ENCODE measurements around the gene MRS2. TPM values are rescaled to one million over a fixed set of nuclear protein-coding genes. Genes with fewer than 3 reads are reported as not detected.

The MRS2 gene
- total RNA-seq, 1 donor from 2014 or later, result 32.3 TPM

DNA sequence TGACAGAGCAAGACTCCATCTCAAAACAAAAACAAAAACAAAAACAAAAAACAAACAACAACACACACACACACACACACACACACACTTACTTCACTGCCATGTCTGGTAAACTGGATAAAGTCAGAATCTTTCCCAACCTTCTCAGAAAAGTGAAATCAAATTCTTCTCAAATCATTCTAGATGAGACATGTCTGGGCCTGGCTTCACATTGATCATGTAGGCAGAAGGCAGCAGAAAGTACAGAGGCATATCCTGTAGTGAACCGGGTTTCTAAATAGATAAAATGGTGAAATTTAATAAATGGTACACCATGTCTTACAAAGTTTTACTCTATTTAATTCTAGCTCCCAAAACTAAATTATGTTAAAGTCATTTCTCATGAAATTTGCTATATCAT is 14.9 kb upstream of the MRS2 start:
- Histone ChIP-seq H3K4me1 (no peaks in the 10 kb centered on the region), H3K79me2 (ENCODE audit: low read depth) (no peaks in the 10 kb centered on the region), H4K20me1 (ENCODE audit: low read depth) (no peaks in the 10 kb centered on the region), H3K9me3 (ENCODE audit: low read depth) (no peaks in the 10 kb centered on the region), H2AFZ (replicated peaks) (no peak overlapping the region), H3K4me3 (no peak overlapping the region), H3K4me2 (no peak overlapping the region), H3K36me3 (no peaks in the 10 kb centered on the region), H3K27ac (no peak overlapping the region), H3K27me3 (no peaks in the 10 kb centered on the region), H3F3A (ENCODE audit: low read depth) (no peaks in the 10 kb centered on the region), H3K9ac (no peak overlapping the region)
- H3K27me3 Mint-ChIP-seq (ENCODE audit: insufficient read depth, low read depth), result no peaks in the 10 kb centered on the region
- no peak for DNase-seq (ENCODE audit: low spot score)
- peaks cover 2% of the 10 kb centered on the region for H3K9me3 Mint-ChIP-seq
- H3K4me3 Mint-ChIP-seq, result no peak overlapping the region
- no peaks in the 10 kb centered on the region for H3K4me1 Mint-ChIP-seq
- no peak overlapping the region for H3K27ac Mint-ChIP-seq
- no peak for TF ChIP-seq EZH2 (IDR thresholded peaks at IDR 0.05)
- no peaks in the 10 kb centered on the region for H3K36me3 Mint-ChIP-seq

DNA sequence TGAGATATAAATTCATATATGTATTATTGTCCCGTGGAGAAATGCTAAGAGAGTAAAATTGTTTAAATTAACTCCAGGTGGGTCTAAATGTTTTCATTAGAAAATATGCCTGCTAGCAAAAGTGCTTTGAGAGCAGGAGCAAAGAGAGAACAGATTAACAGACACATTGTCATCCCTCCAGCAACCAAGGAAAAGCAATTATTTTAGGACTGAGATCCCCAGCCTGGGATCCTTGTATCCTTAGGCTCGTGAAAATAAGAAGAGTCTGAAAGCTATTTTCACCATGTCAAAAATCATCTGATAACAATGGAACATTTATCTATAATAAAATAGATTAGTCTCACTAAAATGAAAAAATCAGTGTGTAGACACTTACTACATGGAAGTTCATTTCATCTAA is 11.5 kb upstream of the MRS2 start:
- H3K9me3 Mint-ChIP-seq, result peaks cover 2% of the 10 kb centered on the region
- no peak overlapping the region for H3K4me3 ChIP-seq

DNA sequence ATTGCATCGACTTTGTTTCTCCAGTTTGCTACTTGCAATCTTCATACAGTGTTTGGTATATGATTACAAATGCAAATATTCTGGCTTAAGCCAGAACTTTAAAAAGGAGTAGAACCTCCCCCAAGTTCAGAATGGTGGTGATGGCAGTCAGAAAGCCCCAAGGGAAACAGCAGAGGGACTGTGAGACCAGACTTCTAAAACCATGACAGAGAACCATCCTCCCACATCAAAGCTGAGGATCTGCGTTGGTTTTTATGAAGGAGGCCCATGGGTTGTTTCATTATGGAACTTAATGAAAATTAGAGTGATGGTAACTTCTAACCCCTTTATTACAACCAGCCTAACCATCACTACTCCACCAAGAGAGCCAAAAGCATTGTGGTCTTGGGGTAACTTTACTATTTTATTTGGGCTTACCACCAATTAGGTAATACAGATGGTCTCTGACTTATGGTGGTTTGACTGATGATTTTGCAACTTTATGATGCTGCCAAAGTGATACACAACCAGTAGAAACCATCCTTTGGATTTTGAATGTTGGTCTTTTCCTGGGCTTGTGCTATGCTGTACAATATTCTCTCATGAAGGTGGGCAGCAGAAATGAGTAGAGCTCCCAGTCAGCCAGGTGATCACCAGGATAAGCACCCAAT is 10.9 kb upstream of the MRS2 start:
- Histone ChIP-seq H3K27me3 (no peaks in the 10 kb centered on the region), H3K4me1 (no peaks in the 10 kb centered on the region), H3K27ac (no peak overlapping the region), H2AFZ (replicated peaks) (no peak overlapping the region), H3K9me3 (ENCODE audit: low read depth) (no peaks in the 10 kb centered on the region), H3K36me3 (no peaks in the 10 kb centered on the region), H3K4me3 (no peak overlapping the region), H4K20me1 (ENCODE audit: low read depth) (no peaks in the 10 kb centered on the region), H3K4me2 (no peak overlapping the region), H3F3A (ENCODE audit: low read depth) (no peaks in the 10 kb centered on the region), H3K9ac (no peak overlapping the region), H3K79me2 (ENCODE audit: low read depth) (no peaks in the 10 kb centered on the region)
- H3K27me3 Mint-ChIP-seq (ENCODE audit: insufficient read depth, low read depth), result no peaks in the 10 kb centered on the region
- H3K4me3 Mint-ChIP-seq, result no peak overlapping the region
- no peaks in the 10 kb centered on the region for H3K36me3 Mint-ChIP-seq
- peaks cover 8% of the 10 kb centered on the region for H3K9me3 Mint-ChIP-seq
- no peaks in the 10 kb centered on the region for H3K4me1 Mint-ChIP-seq
- TF ChIP-seq EZH2 (IDR thresholded peaks at IDR 0.05) (no peak), EZH2phosphoT487 (IDR thresholded peaks at IDR 0.05) (no peak)
- TF ChIP-seq, protein P1, sequence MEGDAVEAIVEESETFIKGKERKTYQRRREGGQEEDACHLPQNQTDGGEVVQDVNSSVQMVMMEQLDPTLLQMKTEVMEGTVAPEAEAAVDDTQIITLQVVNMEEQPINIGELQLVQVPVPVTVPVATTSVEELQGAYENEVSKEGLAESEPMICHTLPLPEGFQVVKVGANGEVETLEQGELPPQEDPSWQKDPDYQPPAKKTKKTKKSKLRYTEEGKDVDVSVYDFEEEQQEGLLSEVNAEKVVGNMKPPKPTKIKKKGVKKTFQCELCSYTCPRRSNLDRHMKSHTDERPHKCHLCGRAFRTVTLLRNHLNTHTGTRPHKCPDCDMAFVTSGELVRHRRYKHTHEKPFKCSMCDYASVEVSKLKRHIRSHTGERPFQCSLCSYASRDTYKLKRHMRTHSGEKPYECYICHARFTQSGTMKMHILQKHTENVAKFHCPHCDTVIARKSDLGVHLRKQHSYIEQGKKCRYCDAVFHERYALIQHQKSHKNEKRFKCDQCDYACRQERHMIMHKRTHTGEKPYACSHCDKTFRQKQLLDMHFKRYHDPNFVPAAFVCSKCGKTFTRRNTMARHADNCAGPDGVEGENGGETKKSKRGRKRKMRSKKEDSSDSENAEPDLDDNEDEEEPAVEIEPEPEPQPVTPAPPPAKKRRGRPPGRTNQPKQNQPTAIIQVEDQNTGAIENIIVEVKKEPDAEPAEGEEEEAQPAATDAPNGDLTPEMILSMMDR (IDR thresholded peaks at IDR 0.05), result no peak
- DNase-seq (ENCODE audit: low spot score), result no peak
- H3K27ac Mint-ChIP-seq, result no peak overlapping the region

More for the DNA sequence above, 11.5 kb upstream of the MRS2 start:
- no peak overlapping the region for H3K4me3 Mint-ChIP-seq
- no peaks in the 10 kb centered on the region for H3F3A ChIP-seq (ENCODE audit: low read depth)
- no peak overlapping the region for H3K9ac ChIP-seq
- no peaks in the 10 kb centered on the region for H3K27me3 Mint-ChIP-seq (ENCODE audit: insufficient read depth, low read depth)
- H3K4me2 ChIP-seq, result no peak overlapping the region
- H3K27ac ChIP-seq, result no peak overlapping the region
- H3K9me3 ChIP-seq (ENCODE audit: low read depth), result no peaks in the 10 kb centered on the region
- H3K79me2 ChIP-seq (ENCODE audit: low read depth), result no peaks in the 10 kb centered on the region
- no peaks in the 10 kb centered on the region for H3K4me1 Mint-ChIP-seq
- H3K36me3 Mint-ChIP-seq, result no peaks in the 10 kb centered on the region
- no peaks in the 10 kb centered on the region for H4K20me1 ChIP-seq (ENCODE audit: low read depth)
- H3K36me3 ChIP-seq, result no peaks in the 10 kb centered on the region
- H3K27ac Mint-ChIP-seq, result no peak overlapping the region
- TF ChIP-seq, protein P1 (IDR thresholded peaks at IDR 0.05), result no peak
- TF ChIP-seq EZH2phosphoT487 (IDR thresholded peaks at IDR 0.05) (no peak), EZH2 (IDR thresholded peaks at IDR 0.05) (no peak)
- no peaks in the 10 kb centered on the region for H3K4me1 ChIP-seq
- H2AFZ ChIP-seq (replicated peaks), result no peak overlapping the region
- H3K27me3 ChIP-seq, result no peaks in the 10 kb centered on the region
- no peak for DNase-seq (ENCODE audit: low spot score)

DNA sequence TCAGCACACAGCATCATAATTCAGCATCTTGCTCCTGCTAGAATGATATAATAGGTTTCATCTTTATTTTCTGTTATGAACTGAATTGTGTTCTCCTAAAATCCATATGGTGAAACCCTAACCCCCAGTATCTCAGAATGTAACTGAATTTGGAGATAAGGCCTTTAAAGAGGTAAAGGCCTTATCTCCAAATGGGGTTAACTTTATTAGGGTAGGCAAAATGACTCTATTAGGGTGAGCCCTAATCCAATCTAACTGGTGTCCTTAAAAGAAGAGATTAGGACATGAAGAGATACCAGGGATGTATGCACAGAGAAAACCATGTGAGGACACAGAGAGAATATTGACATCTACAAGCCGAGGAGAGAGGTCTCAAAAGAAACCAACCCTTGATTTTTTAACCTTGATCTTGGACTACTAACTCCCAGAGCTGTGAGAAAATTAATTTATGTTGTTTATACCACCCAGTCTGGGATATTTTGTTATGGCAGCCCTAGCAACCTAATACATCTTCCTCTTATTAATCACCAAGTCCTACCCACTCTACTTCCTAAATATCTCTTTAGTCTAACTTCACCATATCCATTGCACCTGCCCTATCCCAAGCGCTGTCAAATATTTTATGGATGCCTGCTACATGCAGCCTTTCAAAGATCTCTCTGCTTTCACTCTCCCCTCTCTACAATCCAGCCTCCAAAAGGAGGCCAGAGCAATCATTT is 8.5 kb upstream of the MRS2 start:
- Histone ChIP-seq H3K79me2 (ENCODE audit: low read depth) (no peaks in the 10 kb centered on the region), H3K27me3 (peaks cover under 1% of the 10 kb centered on the region), H3K36me3 (no peaks in the 10 kb centered on the region), H3K27ac (no peak overlapping the region), H3K4me1 (peaks cover 9% of the 10 kb centered on the region), H3K9ac (no peak overlapping the region), H4K20me1 (ENCODE audit: low read depth) (no peaks in the 10 kb centered on the region), H3K4me2 (no peak overlapping the region), H3F3A (ENCODE audit: low read depth) (peaks cover 9% of the 10 kb centered on the region), H3K9me3 (ENCODE audit: low read depth) (no peaks in the 10 kb centered on the region), H2AFZ (replicated peaks) (no peak overlapping the region), H3K4me3 (no peak overlapping the region)
- no peak overlapping the region for H3K27ac Mint-ChIP-seq
- H3K27me3 Mint-ChIP-seq (ENCODE audit: insufficient read depth, low read depth), result peaks cover 5% of the 10 kb centered on the region
- no peaks in the 10 kb centered on the region for H3K36me3 Mint-ChIP-seq
- peaks cover 10% of the 10 kb centered on the region for H3K9me3 Mint-ChIP-seq
- TF ChIP-seq, protein P1 (IDR thresholded peaks at IDR 0.05), result no peak
- no peak for TF ChIP-seq EZH2 (IDR thresholded peaks at IDR 0.05)
- no peak for TF ChIP-seq EZH2phosphoT487 (IDR thresholded peaks at IDR 0.05)
- DNase-seq (ENCODE audit: low spot score), result no peak
- no peak overlapping the region for H3K4me3 Mint-ChIP-seq
- H3K4me1 Mint-ChIP-seq, result peaks cover 11% of the 10 kb centered on the region
